Measurements from ENCODE around the gene COMT. TPM values are rescaled to one million over a fixed set of nuclear protein-coding genes. Genes with fewer than 3 reads are reported as not detected.

Gene COMT
- total and polyA plus RNA-seq, 3 experiments from 2014 or later = 89.3 to 93.7 (median 92.7) TPM

- H3K4me3 Mint-ChIP-seq = peak overlapping the region in 6 of 7 donors; percentile 38 to 85 (median 70)
These were observed 73.1 kb downstream of the COMT start for GRCh38 chr22:20014526-20015186.

GRCh38 chr22:20015187-20015625 is 73.6 kb downstream of the COMT start:
- peak in 1 of 5 donors; percentile 23 for DNase-seq
- H3K27me3 ChIP-seq (ENCODE audit: insufficient read depth, low read length, poor library complexity, severe bottlenecking) = no peaks in the 10 kb centered on the region
- Mint-ChIP-seq H3K9me3 (no peaks in the 10 kb centered on the region), H3K27ac (no peak overlapping the region), H3K36me3 (peaks cover 0 to 1% (median 0%) of the 10 kb centered on the region in 3 donors), H3K4me3 (peak overlapping the region; percentile 70 to 90 (median 72)), H3K27me3 (no peaks in the 10 kb centered on the region), H3K4me1 (peaks cover 9 to 18% (median 12%) of the 10 kb centered on the region in 3 donors)
- H3K27ac ChIP-seq (ENCODE audit: low read depth, low read length) = peak overlapping the region; percentile 63
- H3K9me3 ChIP-seq (ENCODE audit: low read length) = no peaks in the 10 kb centered on the region
- ChIA-PET POLR2A (no interaction called here), CTCF (interaction anchor here (1.1 kb wide), 1 partner anchor 45 kb away, joined by 3 read pairs; no protein-coding TSS in a partner anchor)
- no peak overlapping the region for H3K4me3 ChIP-seq (ENCODE audit: low read length)
- peaks cover 32% of the 10 kb centered on the region for H3K4me1 ChIP-seq (ENCODE audit: insufficient read depth, low read length)
- no peaks in the 10 kb centered on the region for H3K36me3 ChIP-seq (ENCODE audit: insufficient read depth, low read length)

More at GRCh38 chr22:20014526-20015186, 73.1 kb downstream of the COMT start:
- no peaks in the 10 kb centered on the region for H3K36me3 ChIP-seq (ENCODE audit: insufficient read depth, low read length)
- peaks cover 33% of the 10 kb centered on the region for H3K4me1 ChIP-seq (ENCODE audit: insufficient read depth, low read length)
- ChIA-PET CTCF (interaction anchor here (1.7 to 1.8 kb wide), 2 partner anchors 44 to 115 kb away, joined by 4 to 11 read pairs; no protein-coding TSS in a partner anchor), POLR2A (no interaction called here)
- DNase-seq = peak in 1 of 5 donors; percentile 33
- H3K4me3 ChIP-seq (ENCODE audit: low read length) = no peak overlapping the region
- Mint-ChIP-seq H3K27ac (no peak overlapping the region), H3K4me1 (peaks cover 8 to 15% (median 9%) of the 10 kb centered on the region in 3 donors), H3K9me3 (no peaks in the 10 kb centered on the region), H3K27me3 (no peaks in the 10 kb centered on the region), H3K36me3 (peaks cover 0 to 1% (median 0%) of the 10 kb centered on the region in 3 donors)
- no peaks in the 10 kb centered on the region for H3K27me3 ChIP-seq (ENCODE audit: insufficient read depth, low read length, poor library complexity, severe bottlenecking)
- H3K9me3 ChIP-seq (ENCODE audit: low read length) = no peaks in the 10 kb centered on the region
- H3K27ac ChIP-seq (ENCODE audit: low read depth, low read length) = peak overlapping the region; percentile 63

GRCh38 chr22:20015971-20016733 is 74.6 kb downstream of the COMT start:
- H3K36me3 ChIP-seq (ENCODE audit: insufficient read depth, low read length) = no peaks in the 10 kb centered on the region
- Mint-ChIP-seq H3K4me3 (peak overlapping the region in 4 of 7 donors; percentile 40 to 96 (median 90)), H3K9me3 (no peaks in the 10 kb centered on the region), H3K4me1 (peaks cover 14 to 23% (median 16%) of the 10 kb centered on the region in 3 donors), H3K27me3 (no peaks in the 10 kb centered on the region), H3K27ac (no peak overlapping the region), H3K36me3 (peaks cover 0 to 3% (median 0%) of the 10 kb centered on the region in 3 donors)
- peak overlapping the region; percentile 63 for H3K27ac ChIP-seq (ENCODE audit: low read depth, low read length)
- DNase-seq = peak in 3 of 5 donors; percentile 20 to 50 (median 28)
- no peaks in the 10 kb centered on the region for H3K9me3 ChIP-seq (ENCODE audit: low read length)
- H3K4me3 ChIP-seq (ENCODE audit: low read length) = peak overlapping the region; percentile 69
- ChIA-PET CTCF (interaction anchor here (0.6 to 1.1 kb wide), 2 partner anchors 46 to 286 kb away, joined by 3 to 4 read pairs; no protein-coding TSS in a partner anchor), POLR2A (no interaction called here)
- H3K27me3 ChIP-seq (ENCODE audit: insufficient read depth, low read length, poor library complexity, severe bottlenecking) = no peaks in the 10 kb centered on the region
- H3K4me1 ChIP-seq (ENCODE audit: insufficient read depth, low read length) = peaks cover 27% of the 10 kb centered on the region

GRCh38 chr22:20016734-20017621 is 75.4 kb downstream of the COMT start, which contains the start of gene ARVCF:
Gene ARVCF, minus strand, starts transcription at chr22:20016823. Its CDS starts 26,029 bp downstream, at chr22:19990794.
- H3K36me3 ChIP-seq (ENCODE audit: insufficient read depth, low read length) = no peaks in the 10 kb centered on the region
- H3K27ac Mint-ChIP-seq = peak within 1 kb of the TSS in 6 of 8 donors; percentile 51 to 83 (median 74)
- CTCF ChIA-PET = no interaction called here
- H3K27me3 Mint-ChIP-seq = no peaks in the 10 kb centered on the region
- no peaks in the 10 kb centered on the region for H3K27me3 ChIP-seq (ENCODE audit: insufficient read depth, low read length, poor library complexity, severe bottlenecking)
- H3K4me1 Mint-ChIP-seq = peaks cover 18 to 31% (median 19%) of the 10 kb centered on the region in 3 donors
- POLR2A ChIA-PET = no interaction called here
- H3K36me3 Mint-ChIP-seq = peaks cover 0 to 6% (median 0%) of the 10 kb centered on the region in 3 donors
- no peaks in the 10 kb centered on the region for H3K9me3 ChIP-seq (ENCODE audit: low read length)
- H3K4me3 Mint-ChIP-seq = peak within 1 kb of the TSS; percentile 85 to 96 (median 89)
- H3K4me3 ChIP-seq (ENCODE audit: low read length) = peak within 1 kb of the TSS; percentile 69
- H3K9me3 Mint-ChIP-seq = no peaks in the 10 kb centered on the region
- H3K4me1 ChIP-seq (ENCODE audit: insufficient read depth, low read length) = peaks cover 26% of the 10 kb centered on the region
- peak; percentile 88 to 94 (median 90) for DNase-seq
- peak within 1 kb of the TSS; percentile 63 for H3K27ac ChIP-seq (ENCODE audit: low read depth, low read length)

- Mint-ChIP-seq H3K27me3 (no peaks in the 10 kb centered on the region), H3K4me3 (peak overlapping the region; percentile 85 to 96 (median 89)), H3K4me1 (peaks cover 24 to 37% (median 25%) of the 10 kb centered on the region in 3 donors), H3K36me3 (peaks cover 0 to 6% (median 0%) of the 10 kb centered on the region in 3 donors), H3K27ac (peak overlapping the region in 4 of 8 donors; percentile 51 to 83 (median 68)), H3K9me3 (no peaks in the 10 kb centered on the region)
- Histone ChIP-seq H3K4me1 (ENCODE audit: insufficient read depth, low read length) (peaks cover 33% of the 10 kb centered on the region), H3K27ac (ENCODE audit: low read depth, low read length) (peak overlapping the region; percentile 50), H3K9me3 (ENCODE audit: low read length) (no peaks in the 10 kb centered on the region), H3K4me3 (ENCODE audit: low read length) (peak overlapping the region; percentile 69), H3K36me3 (ENCODE audit: insufficient read depth, low read length) (no peaks in the 10 kb centered on the region), H3K27me3 (ENCODE audit: insufficient read depth, low read length, poor library complexity, severe bottlenecking) (no peaks in the 10 kb centered on the region)
- ChIA-PET POLR2A (no interaction called here), CTCF (no interaction called here)
- peak in 1 of 5 donors; percentile 24 for DNase-seq
These were observed 76.0 kb downstream of the COMT start for GRCh38 chr22:20017622-20017958.

GRCh38 chr22:20018001-20018400 is 76.4 kb downstream of the COMT start:
- no peaks in the 10 kb centered on the region for H3K27me3 ChIP-seq (ENCODE audit: insufficient read depth, low read length, poor library complexity, severe bottlenecking)
- peaks cover 25 to 41% (median 27%) of the 10 kb centered on the region in 3 donors for H3K4me1 Mint-ChIP-seq
- peak overlapping the region in 1 of 8 donors; percentile 83 for H3K27ac Mint-ChIP-seq
- H3K36me3 Mint-ChIP-seq = peaks cover 0 to 6% (median 0%) of the 10 kb centered on the region in 3 donors
- H3K9me3 ChIP-seq (ENCODE audit: low read length) = no peaks in the 10 kb centered on the region
- ChIA-PET POLR2A (no interaction called here), CTCF (no interaction called here)
- no peaks in the 10 kb centered on the region for H3K36me3 ChIP-seq (ENCODE audit: insufficient read depth, low read length)
- no peak overlapping the region for H3K27ac ChIP-seq (ENCODE audit: low read depth, low read length)
- peaks cover 33% of the 10 kb centered on the region for H3K4me1 ChIP-seq (ENCODE audit: insufficient read depth, low read length)
- H3K4me3 ChIP-seq (ENCODE audit: low read length) = no peak overlapping the region
- H3K27me3 Mint-ChIP-seq = no peaks in the 10 kb centered on the region
- peak in 1 of 5 donors; percentile 15 for DNase-seq
- H3K9me3 Mint-ChIP-seq = no peaks in the 10 kb centered on the region
- H3K4me3 Mint-ChIP-seq = peak overlapping the region; percentile 85 to 96 (median 89)

Measured in CD8-positive, alpha-beta memory T cell (primary cell).